Cerebellar cortex (tissue), 1 donor: ENCODE data around the gene SLC39A11.

ENCODE experiments used
- DNase-seq: peaks from one replicate; pipeline ENCODE4 v3.0.0-alpha.2; 2015; ENCODE audit warnings: low spot score

The SLC39A11 gene

DNA sequence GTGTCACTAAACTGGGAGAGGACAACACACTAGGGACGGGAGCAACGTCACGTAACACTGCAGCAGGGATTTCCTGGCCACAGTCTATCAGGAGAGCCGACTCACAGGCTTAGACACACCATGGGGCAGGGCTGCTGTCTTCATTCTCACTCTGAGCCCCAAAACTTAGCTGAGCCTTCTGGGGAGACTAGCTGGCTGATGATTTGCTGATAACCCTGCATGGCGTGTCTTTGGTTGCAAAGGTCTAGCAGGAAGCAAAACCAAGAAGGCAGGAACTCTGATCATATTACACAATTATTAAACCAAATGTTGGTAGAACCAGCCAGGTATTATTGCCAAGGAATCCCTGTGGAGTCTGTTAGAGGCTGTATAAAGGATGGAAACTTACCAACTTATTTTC is 345.0 kb downstream of the SLC39A11 start:
- no peak for DNase-seq

DNA sequence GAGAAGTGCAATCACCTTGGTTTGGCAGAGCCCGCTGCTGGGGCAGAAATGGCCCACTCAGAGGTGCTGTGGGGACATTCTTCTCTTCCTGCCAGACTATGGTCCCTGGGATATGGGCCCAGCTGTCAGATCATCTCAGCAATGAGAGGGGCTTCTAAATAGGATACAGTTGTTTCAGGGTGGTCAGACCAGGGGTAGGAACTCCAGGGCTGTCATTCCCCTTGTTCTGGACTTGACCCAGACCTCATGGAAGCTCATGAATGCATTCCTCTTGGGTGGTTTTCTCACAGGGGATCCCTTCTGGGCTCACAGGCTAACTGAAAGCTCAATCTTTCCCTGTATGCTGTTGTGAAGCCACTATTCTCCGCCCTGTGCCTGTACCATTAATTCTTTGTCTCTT is 347.2 kb downstream of the SLC39A11 start:
- no peak for DNase-seq

DNA sequence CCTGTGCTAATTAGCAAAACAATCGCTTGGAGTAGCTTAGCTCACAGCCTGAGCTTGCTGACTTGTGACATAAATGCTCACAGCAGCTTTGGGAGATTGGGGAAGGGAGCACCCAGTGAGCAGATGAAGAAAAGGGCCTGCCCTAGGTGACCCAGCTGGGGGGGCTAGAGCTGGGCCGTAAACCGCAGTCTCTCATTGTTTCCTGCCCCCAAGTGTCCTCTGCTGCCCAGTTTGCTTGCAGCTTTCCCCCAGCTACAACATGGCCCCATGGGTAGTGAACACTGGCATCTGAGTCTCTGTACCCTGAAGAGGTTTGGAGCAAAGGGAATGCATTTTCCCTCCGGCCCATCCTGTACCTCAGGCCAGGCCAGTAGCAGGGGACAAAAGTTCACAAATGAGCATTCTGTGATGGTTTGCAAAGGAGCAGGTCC is 349.4 kb downstream of the SLC39A11 start:
- DNase-seq: no peak

DNA sequence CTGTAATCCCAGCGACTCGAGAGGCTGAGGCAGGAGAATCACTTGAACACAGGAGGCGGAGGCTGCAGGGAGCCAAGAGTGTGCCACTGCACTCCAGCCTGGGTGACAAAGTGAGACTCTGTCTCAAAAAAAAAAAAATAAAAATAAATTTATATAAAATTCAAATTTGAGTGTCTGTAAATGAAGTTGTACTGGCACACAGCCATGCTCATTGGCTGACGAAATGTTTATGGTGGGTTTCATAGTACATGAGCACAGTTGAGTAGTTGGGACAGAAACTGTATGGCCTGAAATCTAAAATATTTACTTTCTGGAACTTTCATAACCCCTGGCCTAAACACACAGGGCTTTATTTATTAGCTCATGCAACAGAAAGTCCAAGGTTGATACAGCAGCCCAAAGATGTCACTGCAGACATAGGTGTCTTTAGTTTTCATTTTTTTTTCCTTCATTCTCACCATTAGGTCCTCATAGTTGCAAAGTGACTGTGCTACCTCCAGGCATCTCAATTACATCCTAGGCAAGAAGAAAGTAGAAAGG is 355.3 kb downstream of the SLC39A11 start:
- no peak for DNase-seq

DNA sequence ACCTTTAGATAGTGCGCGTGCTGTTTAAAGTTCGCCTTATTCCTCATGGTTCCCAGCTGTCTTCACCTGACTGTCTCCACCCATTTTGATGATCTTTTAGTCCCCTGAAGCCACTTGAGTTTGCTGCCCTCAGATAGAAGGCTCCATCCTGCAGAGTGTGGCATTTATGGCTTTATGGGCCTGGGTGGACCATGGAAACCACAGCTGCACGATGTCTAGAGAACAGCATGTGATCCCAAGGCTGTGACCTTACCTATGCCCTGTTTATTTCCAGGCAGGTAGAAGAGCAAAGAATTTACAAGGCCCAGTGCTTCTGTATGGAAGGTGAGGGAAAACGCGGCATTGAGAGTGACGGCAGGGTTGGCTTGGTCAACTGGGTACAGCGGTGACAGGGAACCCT is 356.9 kb downstream of the SLC39A11 start:
- DNase-seq: no peak

DNA sequence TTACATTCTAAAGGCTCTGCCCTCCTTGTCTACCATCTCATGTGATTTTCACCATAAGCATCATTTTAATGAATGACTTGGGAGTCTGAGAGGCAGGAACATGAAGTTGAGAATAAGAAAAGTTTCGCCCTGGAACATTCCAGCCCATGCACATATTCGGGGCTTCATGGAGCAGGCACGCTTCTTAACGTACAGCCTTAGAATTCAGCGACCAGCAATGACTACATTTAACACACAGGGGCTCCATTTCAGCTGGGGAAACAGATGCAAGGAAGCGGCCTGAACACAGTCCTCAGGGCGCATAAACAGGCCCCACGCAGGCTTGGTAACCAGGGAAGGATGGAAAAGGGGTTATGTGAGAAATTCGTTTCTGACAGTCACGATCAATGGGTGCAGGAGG is 357.4 kb downstream of the SLC39A11 start:
- no peak for DNase-seq

DNA sequence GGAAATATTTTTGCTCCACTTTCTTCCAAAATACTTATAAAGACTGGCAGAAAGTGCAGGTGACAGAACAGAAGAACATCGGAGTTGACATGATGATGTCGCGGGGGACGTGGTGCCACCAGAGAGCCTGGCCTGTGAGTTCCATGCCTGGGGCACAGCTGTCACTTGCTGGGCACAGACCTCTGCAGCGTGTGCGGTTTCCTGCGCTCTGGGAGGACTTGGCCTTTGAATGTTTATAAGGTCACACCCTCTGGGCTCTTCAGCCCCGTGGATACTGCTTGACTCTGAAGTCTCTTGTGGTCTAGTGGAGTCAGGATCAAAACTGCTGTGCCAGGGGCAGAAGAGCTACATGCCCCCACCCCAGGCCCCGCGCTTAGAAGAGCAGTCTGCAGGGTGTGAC is 357.9 kb downstream of the SLC39A11 start:
- no peak for DNase-seq

DNA sequence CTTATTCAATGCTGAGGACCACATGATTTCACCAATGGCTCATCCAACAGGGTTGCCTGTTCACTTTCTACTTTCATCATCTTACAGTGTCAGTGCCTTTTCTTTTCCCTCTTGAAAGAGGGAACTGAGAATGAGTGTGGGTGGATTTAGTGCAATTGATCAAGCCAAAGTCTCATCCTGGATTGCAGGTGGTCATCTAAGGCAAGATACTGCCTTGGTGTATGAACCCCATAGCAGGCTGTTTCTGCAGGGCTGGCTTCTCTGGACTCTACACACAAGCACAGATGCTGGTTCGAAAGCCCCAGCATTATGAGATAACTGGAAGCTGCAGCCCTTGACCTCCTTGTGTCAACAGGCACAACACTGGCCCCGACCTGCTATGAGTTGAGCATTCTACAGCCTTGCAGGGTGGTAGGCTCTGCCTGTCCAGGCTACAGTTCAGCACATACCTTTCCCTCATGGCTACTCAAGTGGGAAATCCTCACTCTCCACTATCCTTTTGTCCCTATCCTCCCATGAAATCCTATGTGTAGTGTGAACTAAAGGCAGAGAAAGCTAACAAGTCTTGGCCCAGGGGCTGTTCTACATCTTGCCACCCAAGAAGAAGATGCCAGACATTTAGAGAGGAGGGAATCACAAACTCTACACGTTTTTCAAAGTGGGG is 358.7 kb downstream of the SLC39A11 start:
- no peak for DNase-seq

DNA sequence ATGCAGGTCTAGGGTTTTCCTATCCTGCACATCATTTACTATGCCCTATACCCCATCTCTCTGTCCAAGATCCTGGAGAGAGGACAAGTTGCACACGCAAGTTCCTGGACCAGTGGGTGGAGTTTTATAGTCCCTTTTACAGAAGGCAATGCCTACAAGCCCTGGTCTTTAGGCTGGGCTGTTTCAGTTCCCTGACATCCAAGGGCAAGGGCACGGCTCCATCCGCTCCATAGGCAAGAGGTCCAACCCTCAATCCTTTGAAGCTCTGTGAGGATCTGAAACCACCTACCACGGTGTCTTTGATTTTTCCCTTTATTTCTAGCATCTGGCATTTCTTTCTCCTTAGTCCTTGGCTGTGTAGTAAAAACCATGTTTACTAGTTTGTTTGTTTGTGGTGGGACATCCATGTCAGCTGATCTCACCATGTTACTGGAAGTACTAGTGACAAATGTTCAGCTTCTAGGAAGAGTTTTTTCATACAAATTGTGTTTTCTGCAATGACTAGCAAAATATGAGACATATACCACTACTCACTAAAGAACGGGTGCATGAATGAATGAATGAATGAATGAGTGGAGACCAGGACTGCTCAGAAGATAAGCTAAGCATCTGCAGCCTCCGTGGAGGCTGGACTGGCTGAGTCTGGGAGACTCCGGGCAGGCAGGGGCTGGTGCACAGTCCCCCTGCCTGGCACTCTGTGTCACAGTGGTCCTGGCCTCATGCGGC is 359.4 kb downstream of the SLC39A11 start:
- no peak for DNase-seq

DNA sequence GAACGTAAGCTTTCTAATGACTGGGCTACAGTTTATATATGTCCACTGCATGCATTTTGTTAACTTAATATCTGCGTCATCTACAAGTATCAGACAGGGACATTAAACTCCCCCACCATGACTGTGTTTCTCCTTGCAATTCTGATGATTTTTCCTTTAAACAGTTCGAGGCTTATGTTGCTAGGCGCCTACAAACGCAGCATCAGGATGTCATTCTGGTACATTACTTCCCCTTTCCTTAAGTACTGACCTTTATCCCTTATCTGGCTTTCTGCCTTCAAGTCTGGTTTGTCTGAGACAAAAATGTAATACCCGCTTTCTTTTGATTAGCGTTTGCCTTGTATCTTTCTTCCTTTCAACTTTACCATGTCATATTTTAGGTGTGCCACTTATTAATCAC is 362.4 kb downstream of the SLC39A11 start:
- no peak for DNase-seq

DNA sequence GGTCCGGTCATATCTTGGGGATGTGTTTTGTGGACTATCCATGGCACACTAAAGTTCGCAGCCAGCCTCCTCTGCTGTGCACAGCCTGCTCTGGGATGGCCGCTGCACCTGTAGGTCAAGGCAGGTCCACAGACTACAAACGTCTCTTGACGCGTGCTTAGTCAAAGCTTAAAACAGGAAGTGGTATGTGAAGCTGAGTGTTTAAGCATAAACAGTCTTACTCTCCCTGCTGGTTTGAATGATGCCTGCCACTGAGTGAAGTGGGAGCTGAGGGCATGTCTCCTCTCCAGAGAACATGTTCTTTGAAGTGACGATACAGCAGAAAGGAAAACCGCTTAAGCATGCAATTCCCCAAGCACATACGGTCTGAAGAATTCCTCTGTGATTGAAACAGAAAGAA is 365.6 kb downstream of the SLC39A11 start:
- no peak for DNase-seq

DNA sequence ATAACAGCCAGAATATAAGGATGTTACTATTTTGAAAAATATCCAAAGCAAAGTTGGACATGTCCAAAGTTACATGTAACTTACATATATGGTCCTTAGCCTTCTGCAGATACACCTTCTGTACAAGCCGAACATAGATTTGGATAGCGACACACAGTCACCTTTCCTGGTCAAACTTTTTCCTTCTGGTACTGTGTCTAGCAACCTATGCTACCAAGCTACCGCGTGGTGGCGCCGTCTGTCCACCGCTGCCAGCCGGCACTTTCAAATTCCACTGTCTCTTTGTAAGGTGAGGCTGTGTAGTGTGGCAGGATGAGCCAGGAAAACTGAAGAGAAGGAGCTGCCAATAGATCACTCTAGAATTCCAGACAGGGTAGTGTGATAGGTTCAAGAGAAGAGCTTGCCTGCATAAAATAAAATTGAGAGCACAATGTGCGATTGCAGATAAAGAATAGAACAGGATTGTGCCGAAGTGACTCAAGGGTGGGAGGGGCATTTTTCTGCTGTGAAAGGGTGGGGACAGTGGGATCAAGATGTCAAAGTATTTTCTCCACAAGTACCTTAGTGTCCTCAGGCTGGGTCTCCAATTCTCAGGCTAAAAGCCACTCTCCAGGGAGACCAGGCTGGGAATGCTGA is 366.9 kb downstream of the SLC39A11 start:
- peak; percentile 79 for DNase-seq

DNA sequence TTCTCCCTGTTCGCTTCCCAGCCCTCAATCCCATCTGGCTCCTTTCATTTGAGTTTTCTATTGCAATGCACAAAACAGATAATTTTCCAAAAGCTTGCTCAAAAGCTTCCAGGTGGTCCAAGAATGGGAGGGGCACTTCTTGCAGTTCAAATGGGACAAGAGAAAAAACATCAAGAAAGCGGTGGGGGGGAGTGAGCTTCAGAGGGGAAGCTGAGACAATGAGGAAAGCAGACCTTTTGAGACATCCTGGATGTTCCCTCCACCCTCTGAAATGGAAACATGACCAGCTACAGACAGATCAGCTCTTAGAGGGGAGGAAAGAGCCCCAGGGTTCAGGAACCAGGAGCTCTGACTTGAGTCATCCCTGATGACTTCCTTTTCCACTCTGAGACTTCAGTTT is 368.2 kb downstream of the SLC39A11 start:
- DNase-seq: no peak

DNA sequence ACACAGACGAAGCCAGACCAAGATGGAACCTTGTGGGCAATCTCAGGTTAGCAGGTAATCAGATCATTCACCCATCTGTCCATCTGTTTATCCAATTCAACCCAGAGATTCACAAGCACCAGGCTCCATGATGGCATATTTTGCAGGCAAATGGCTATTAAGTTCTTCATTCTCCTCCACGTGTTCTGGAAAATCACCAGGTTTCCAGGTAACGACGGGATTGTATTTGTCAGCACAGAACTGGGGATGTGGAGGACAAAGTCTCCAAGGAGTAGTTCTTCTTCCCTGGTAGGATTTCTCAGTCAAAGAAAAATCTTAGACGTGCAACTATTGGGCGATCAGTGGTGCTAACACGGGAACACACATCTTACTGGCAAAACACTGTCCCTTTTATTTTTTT is 368.8 kb downstream of the SLC39A11 start:
- no peak for DNase-seq

DNA sequence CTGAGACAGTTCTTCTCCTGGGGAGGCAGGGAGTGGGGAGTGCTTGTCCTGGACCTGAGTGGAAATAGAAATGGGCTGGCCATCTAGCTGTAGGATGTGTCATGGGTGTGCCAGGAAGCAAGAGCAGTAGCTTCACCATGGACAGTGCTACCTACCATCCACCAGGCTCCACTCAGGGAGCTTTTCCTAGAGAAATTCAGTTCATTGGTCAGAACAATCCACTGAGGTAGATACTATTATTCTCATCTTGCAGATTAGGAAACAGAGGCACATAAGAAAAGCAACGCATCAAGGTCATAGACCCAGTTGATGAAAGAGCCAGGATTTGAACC is 372.0 kb downstream of the SLC39A11 start:
- no peak for DNase-seq

DNA sequence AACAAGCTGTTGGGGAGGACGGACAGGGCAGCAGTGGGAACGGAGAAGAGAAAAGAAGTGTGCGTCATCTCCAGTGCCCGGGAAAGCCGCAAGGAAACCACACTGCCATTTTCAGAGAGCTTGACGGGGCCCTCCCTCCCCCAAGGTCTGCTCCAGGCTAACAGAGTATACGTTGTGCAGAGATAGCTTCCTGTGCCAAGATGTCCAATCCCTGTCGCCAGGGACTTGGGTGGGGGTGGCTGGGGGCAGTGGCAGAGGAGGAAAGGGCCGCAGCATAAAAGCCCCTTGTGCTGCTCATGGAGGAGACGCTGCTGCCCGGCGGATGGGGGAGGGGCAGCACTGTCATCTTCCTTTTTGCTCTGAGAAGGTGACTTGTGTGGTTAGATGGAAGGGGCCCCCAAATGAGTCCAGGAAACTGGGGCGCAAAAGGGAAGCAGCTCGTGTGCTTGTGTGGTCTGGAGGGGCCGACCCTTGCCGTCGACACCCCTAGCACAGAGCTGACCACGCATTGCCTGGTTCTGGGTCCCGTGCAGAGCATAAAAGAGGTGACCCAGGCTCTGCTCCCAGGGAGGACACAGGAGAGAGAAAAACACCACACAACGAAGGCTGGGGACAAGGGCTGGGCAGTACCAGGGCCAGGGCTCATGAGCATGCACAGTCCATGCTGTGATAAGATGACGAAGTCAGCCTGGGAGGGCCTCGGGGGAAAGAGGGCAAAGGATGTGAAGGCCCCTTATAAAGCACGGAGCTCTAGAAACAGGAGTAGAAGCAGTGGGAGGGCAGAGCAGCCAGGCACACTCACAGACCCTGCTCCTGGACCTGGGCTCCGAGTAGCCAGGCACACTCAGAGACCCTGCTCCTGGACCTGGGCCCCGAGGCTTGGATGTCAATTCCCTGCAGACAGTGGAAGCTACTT is 372.7 kb downstream of the SLC39A11 start:
- DNase-seq: no peak

DNA sequence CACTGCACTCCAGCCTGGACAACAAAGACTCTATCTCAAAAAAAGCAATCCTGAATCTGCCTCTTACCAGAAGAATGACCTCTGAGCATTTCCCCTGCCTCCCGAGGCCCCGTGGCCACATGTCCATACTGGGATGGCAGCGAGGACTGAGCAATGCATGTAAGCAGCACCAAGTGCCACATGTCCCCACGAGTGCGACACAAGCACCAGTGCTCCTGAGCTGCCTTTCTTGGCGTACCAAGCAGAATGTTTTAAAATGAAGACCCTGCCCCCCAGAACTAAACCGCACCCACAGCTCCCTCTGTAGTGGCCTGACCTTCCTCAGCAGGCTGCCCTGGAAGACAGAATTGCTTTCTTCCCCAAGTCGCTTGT is 373.3 kb downstream of the SLC39A11 start:
- no peak for DNase-seq

DNA sequence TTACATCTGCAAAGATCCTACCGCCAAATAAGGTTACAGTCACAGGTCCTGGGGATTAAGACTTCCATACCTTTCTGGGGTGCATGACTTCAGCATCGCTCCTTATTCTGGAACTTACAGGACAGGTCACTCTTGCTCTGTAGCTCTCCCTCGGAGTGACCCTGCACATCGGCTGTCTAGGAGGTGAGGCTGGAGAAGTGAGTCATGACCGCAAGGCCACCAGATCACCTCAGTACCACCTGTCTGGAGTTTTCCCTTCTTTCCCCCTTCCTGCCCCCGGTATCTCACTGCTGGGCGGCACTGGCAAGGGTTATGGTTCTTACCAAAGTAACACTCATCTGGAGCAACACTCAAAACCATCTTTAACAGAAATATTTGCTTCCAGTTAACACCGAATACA is 374.8 kb downstream of the SLC39A11 start:
- DNase-seq: no peak

DNA sequence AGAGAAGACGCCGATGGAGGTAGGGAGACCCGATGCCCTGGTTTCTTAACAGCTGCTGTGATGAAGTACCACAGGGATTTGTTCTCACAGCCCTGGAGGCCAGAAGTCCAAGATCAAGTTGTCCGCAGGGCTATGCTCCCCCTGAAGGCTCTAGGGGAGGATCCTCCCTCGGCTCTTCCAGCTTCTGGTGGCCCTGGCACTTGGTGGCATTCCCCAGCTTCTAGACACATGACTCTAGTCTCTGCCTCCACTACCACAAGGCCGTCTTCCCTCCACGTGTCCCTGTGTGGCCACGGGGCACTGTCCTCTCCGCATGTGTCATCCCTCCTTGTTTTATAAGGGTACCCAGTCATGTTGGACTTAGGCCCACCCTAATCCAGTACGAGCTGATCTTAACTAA is 375.2 kb downstream of the SLC39A11 start:
- DNase-seq: no peak

DNA sequence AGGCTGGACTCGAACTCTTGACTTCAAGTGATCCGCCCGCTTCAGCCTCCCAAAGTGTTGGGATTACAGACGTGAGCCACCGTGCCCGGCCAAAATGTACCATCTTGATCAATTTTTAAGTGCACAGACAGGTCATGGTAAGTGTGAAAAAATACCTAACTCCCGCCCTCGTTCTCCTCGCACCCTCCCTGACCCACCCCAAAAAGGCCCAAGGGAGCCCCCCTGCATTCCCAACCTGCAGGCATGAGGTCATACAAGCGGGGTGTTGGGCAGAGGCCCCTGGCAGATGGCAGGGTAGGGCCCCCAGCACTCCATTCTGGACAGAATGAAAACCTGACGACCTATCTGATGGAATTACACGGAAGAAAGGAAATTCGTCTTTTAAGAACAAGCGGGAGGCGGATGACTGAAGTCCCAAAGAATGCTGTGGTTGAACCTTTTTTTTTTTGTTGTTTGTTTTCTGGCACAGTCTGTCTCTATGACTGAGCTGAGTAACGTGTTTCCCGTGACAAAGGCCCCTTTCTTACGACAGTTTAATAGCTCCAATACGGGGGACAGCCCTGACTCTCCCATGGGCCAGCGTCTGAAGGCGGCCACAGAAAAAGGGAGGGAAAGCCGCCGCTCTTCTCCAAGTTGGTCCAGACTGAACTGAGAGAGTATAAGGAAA is 376.4 kb downstream of the SLC39A11 start:
- no peak for DNase-seq

DNA sequence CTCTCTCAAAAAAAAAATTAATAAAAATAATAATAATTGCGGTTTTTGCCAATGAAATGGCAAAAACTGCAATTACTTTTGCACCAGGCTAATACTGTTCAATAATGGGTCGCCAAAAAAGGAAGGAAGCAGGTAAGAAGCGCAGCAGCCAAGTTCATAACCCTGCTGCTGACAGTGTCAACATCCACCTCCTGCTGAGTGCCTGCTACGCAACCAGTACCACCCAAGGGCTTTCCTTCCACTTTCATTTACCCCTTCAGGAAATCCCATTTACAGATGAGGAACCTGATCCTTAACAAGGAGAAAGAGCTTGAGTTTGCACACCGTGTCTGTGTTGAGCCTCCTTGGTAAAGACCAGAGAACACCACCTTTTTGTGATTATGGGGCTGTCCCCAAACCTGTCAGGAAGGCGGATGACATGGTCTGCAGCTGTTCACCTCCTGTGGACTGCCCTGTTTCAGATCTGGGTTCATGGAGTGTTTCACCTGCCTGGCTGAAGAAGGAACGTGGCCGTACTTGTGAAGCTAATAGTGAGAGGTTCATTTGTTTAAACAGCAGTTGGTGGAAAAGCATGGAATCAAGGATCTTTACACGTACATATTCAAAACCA is 378.0 kb downstream of the SLC39A11 start:
- no peak for DNase-seq
